Fibroblast of lung (primary cell): Measurements from ENCODE around the gene MEGF10. TPM values are rescaled to one million over a fixed set of nuclear protein-coding genes. Genes with fewer than 3 reads are reported as not detected.

Source experiments
- DNase-seq, 2 donors: peaks; one replicate each; pipeline versions ENCODE4 v3.0.0 to v3.0.0-alpha.2; 2010; ENCODE audit warnings: low read depth in 2 of 2
- H2AFZ ChIP-seq: 2 replicates; pipeline ENCODE4 v1.5.1; 2012; ENCODE audit warnings: low read length, control low read depth, inconsistent platforms
- H3K27ac ChIP-seq: 2 replicates; pipeline ENCODE4 v1.5.1; 2011; ENCODE audit warnings: low read length, control low read depth; ENCODE audit not compliant: insufficient read depth
- H3K27me3 ChIP-seq: 2 replicates; pipeline ENCODE4 v1.5.1; 2011; ENCODE audit warnings: mild to moderate bottlenecking, low read length; ENCODE audit not compliant: control insufficient read depth, insufficient read depth
- H3K36me3 ChIP-seq: 2 replicates; pipeline ENCODE4 v1.5.1; 2011; ENCODE audit warnings: low read length; ENCODE audit not compliant: control insufficient read depth, insufficient read depth
- H3K4me1 ChIP-seq: 2 replicates; pipeline ENCODE4 v1.5.1; 2011; ENCODE audit warnings: low read length; ENCODE audit not compliant: control insufficient read depth, insufficient read depth; ENCODE audit errors: extremely low read depth
- H3K4me2 ChIP-seq: 2 replicates; pipeline ENCODE4 v1.5.1; 2011; ENCODE audit warnings: low read length, control low read depth; ENCODE audit not compliant: insufficient read depth; ENCODE audit errors: extremely low read depth
- H3K4me3 ChIP-seq, 4 experiments: fragments of 200-600 bp in 1 of 4; sonication (generic) in 1 of 4; replicated peaks in 1 of 4; 2 replicates each; pipeline ENCODE4 v1.5.1; 2011 to 2016; ENCODE audit warnings: low read length in 4 of 4, low read depth in 3 of 4, mild to moderate bottlenecking in 3 of 4, control low read depth in 2 of 4, inconsistent platforms in 1 of 4, mixed read lengths in 1 of 4; ENCODE audit not compliant: insufficient read depth in 1 of 4; ENCODE audit errors: control extremely low read depth in 1 of 4
- H3K79me2 ChIP-seq: 2 replicates; pipeline ENCODE4 v1.5.1; 2012; ENCODE audit warnings: mild to moderate bottlenecking, low read length, inconsistent platforms; ENCODE audit not compliant: control insufficient read depth, insufficient read depth
- H3K9ac ChIP-seq: 2 replicates; pipeline ENCODE4 v1.5.1; 2011; ENCODE audit warnings: mild to moderate bottlenecking, low read length, control low read depth; ENCODE audit not compliant: insufficient read depth
- H3K9me3 ChIP-seq: 2 replicates; pipeline ENCODE4 v1.5.1; 2012; ENCODE audit warnings: low read depth, low read length; ENCODE audit not compliant: control insufficient read depth, insufficient read depth
- H4K20me1 ChIP-seq: 2 replicates; pipeline ENCODE4 v1.5.1; 2011; ENCODE audit warnings: low read length; ENCODE audit not compliant: control insufficient read depth, insufficient read depth; ENCODE audit errors: extremely low read depth
- CTCF ChIP-seq, 2 donors: IDR thresholded peaks in 1 of 2; conservative IDR thresholded peaks in 1 of 2; 1 replicate in 1 of 2; 2 replicates in 1 of 2; pipeline ENCODE4 v1.5.1; 2011 to 2012; ENCODE audit warnings: low read length in 2 of 2, control low read depth in 1 of 2, inconsistent platforms in 1 of 2, low read depth in 1 of 2, mild to moderate bottlenecking in 1 of 2
- EZH2 ChIP-seq: IDR thresholded peaks from 2 replicates; pipeline ENCODE4 v1.5.1; 2012; ENCODE audit warnings: low read length, control low read depth, mild to moderate bottlenecking; ENCODE audit errors: missing control alignments
- polyA plus RNA-seq, 2 donors: library from polyadenylated mRNA; depleted of rRNA in 1 of 2; stranded (reverse) in 1 of 2; unstranded in 1 of 2; fragments of >200 nt; gene quantifications; 2 replicates each; pipeline ENCODE4 v1.2.1, GENCODE V29; 2011 to 2012; ENCODE audit warnings: missing spikeins in 1 of 2
- total RNA-seq: library from RNA; depleted of rRNA; stranded (reverse); fragments of >200 nt; gene quantifications from 2 replicates; pipeline ENCODE4 v1.2.1, GENCODE V29; 2014

The MEGF10 gene
- total and polyA plus RNA-seq, 2 donors (not counting 1 experiment from before 2014, with no cell fraction given): under 0.01 to 0.02 TPM

- H3K27me3 ChIP-seq: no peaks in the 10 kb centered on the region
- TF ChIP-seq CTCF (conservative IDR thresholded peaks at IDR 0.05 in 1 of 2, IDR thresholded peaks at IDR 0.05 in 1 of 2; ENCODE audit: low read depth in 1 of 2, low read length in 2 of 2): no peak
- no peak for TF ChIP-seq EZH2
- no peak overlapping the region for H3K4me2 ChIP-seq
- no peak overlapping the region for H2AFZ ChIP-seq
- H3K9me3 ChIP-seq: no peaks in the 10 kb centered on the region
- H3K9ac ChIP-seq: no peak overlapping the region
- H3K27ac ChIP-seq: no peak overlapping the region
- H4K20me1 ChIP-seq: no peaks in the 10 kb centered on the region
- no peaks in the 10 kb centered on the region for H3K36me3 ChIP-seq
- no peak for DNase-seq
- no peaks in the 10 kb centered on the region for H3K4me1 ChIP-seq
- no peak overlapping the region for H3K4me3 ChIP-seq
- H3K79me2 ChIP-seq: no peaks in the 10 kb centered on the region
Observed at GRCh38 chr5:127275641-127276193, 14.9 kb upstream of the MEGF10 start.

DNA sequence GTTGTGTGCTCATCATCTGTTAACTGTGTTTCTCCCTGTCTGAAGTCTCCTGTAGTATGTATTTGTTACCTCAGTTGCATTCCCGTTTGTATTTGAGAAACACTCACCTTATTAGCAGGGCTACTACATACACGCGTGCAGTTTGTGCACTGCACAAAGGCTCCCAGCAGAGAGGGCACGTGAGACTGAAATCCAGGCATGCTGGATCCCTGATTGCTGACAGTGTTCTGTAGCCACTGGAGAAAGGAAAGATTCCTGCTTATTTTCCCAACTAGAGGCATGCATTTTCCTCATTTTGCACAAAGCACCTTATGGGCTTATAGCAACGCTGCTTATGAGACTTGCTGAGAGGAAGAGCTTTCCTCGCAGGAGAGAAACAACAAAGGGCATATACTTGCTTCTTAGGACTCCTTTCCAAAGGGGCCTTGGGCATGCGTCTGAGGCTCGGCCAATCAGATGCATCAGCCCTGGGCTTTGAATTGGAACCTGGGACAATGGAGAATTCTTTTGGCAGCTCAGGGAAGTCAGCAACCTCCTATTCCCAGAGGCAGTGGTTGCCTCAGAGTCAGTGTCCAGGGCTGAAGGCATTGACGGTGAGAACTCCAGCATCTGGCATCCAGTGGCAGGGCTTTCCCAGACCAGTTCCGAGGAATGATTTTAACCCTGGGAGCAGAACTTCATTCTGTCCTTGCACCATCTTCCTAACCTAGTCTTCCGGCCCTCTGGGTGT lies 9.9 kb upstream of the MEGF10 start:
- Histone ChIP-seq H3K4me2 (no peak overlapping the region), H3K27ac (no peak overlapping the region), H3K9ac (no peak overlapping the region), H2AFZ (no peak overlapping the region), H3K36me3 (no peaks in the 10 kb centered on the region), H3K27me3 (no peaks in the 10 kb centered on the region), H4K20me1 (no peaks in the 10 kb centered on the region), H3K4me3 (no peak overlapping the region), H3K9me3 (no peaks in the 10 kb centered on the region), H3K4me1 (no peaks in the 10 kb centered on the region), H3K79me2 (no peaks in the 10 kb centered on the region)
- DNase-seq: no peak
- TF ChIP-seq CTCF (conservative IDR thresholded peaks at IDR 0.05 in 1 of 2, IDR thresholded peaks at IDR 0.05 in 1 of 2; ENCODE audit: low read depth in 1 of 2, low read length in 2 of 2): peak in 1 of 2 donors; percentile 8
- no peak for TF ChIP-seq EZH2

DNA sequence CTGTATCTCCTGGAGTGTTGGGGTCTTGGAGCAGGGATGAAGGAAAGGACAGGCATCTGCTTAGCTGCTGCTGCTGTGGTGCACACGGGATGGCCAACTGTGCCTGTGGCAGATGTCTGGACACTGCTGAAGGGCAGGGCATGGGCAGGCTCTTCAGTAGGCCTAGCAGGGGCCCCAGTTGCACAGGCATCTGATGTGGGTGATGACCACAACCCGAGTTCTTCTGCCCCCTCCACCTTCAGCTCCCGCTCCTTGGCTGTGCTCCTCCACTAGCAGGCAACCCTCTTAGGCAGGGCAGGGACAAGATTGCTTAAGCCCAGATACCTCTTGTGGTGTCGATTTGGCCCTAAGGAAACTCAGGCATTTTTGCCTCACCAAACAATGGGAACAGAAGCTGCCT lies 9.0 kb upstream of the MEGF10 start:
- Histone ChIP-seq H2AFZ (no peak overlapping the region), H3K9ac (no peak overlapping the region), H4K20me1 (no peaks in the 10 kb centered on the region), H3K27ac (no peak overlapping the region), H3K79me2 (no peaks in the 10 kb centered on the region), H3K4me2 (no peak overlapping the region), H3K4me1 (no peaks in the 10 kb centered on the region), H3K27me3 (no peaks in the 10 kb centered on the region), H3K36me3 (no peaks in the 10 kb centered on the region), H3K4me3 (no peak overlapping the region), H3K9me3 (no peaks in the 10 kb centered on the region)
- no peak for DNase-seq
- TF ChIP-seq CTCF (conservative IDR thresholded peaks at IDR 0.05 in 1 of 2, IDR thresholded peaks at IDR 0.05 in 1 of 2; ENCODE audit: low read depth in 1 of 2, low read length in 2 of 2) (no peak), EZH2 (no peak)
